ENCODE data around the gene SPNS2.

Gene SPNS2

DNA sequence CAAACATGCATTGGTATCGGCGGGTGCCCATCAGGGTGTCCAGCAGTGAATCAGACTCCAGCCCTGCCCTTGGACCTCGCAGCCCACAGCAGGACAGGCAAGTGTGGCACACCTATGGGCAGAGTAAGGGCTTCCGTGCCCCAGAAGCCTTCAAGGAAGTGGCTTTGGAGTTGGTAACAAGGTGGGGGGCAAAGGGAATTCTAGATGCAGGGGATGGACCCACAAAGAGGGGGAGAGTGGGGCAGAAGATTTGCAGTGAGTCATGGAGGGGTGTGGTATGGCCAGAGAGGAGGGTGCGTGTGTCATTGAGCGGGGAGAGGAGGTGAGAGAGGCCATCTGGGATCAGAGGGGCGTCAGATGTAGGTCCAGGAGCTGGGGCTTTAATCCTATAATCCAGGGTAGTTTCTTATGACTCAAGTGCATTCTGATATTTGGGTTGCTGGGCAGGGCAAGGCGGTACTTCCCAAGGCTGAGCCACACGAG lies 8.5 kb upstream of the SPNS2 start:
- Histone ChIP-seq H3K27me3 (ENCODE audit: insufficient read depth, insufficient read length) (no peaks in the 10 kb centered on the region), H3K9ac (ENCODE audit: insufficient read length, low read depth) (no peak overlapping the region), H3K36me3 (ENCODE audit: insufficient read depth, insufficient read length, low read length) (no peaks in the 10 kb centered on the region), H3K4me1 (ENCODE audit: insufficient read depth, insufficient read length) (peaks cover 3% of the 10 kb centered on the region), H3K9me3 (ENCODE audit: insufficient read depth, low read length) (no peaks in the 10 kb centered on the region), H3K4me3 (ENCODE audit: insufficient read length, low read depth) (no peak overlapping the region)
- DNase-seq (ENCODE audit: low read depth, low spot score): no peak
- TF ChIP-seq SUZ12 (IDR thresholded peaks at IDR 0.05; ENCODE audit: extremely low read depth, insufficient read depth, insufficient read length): no peak
- no peak for TF ChIP-seq ZNF274 (IDR thresholded peaks at IDR 0.05; ENCODE audit: low read depth, low read length)
- no peak for TF ChIP-seq YY1 (IDR thresholded peaks at IDR 0.05; ENCODE audit: insufficient read depth, insufficient read length)

DNA sequence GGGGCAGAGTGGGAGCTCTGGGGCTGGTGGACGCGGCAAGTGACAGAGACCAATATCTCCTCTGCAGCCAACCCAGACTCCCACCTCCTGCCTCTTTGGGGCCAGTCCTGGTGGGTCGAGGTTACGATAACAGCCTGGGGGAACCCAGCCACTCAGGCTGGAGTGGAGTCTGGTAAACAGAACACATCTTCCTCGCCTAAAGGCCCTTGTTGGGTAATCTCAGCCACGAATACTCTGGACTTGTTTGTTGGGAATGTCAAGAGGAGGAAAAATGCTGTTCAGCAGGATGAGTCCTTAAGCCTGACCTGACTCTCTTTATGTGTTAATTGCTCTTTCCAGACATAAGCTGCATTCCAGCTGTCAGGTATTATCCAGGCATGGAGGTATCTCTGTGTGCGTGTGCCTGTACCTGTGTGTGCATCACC lies 8.0 kb upstream of the SPNS2 start:
- no peak for TF ChIP-seq YY1 (IDR thresholded peaks at IDR 0.05; ENCODE audit: insufficient read depth, insufficient read length)
- TF ChIP-seq SUZ12 (IDR thresholded peaks at IDR 0.05; ENCODE audit: extremely low read depth, insufficient read depth, insufficient read length): no peak
- no peak for TF ChIP-seq ZNF274 (IDR thresholded peaks at IDR 0.05; ENCODE audit: low read depth, low read length)
- no peak overlapping the region for H3K4me3 ChIP-seq (ENCODE audit: insufficient read length, low read depth)
- no peak overlapping the region for H3K9ac ChIP-seq (ENCODE audit: insufficient read length, low read depth)

DNA sequence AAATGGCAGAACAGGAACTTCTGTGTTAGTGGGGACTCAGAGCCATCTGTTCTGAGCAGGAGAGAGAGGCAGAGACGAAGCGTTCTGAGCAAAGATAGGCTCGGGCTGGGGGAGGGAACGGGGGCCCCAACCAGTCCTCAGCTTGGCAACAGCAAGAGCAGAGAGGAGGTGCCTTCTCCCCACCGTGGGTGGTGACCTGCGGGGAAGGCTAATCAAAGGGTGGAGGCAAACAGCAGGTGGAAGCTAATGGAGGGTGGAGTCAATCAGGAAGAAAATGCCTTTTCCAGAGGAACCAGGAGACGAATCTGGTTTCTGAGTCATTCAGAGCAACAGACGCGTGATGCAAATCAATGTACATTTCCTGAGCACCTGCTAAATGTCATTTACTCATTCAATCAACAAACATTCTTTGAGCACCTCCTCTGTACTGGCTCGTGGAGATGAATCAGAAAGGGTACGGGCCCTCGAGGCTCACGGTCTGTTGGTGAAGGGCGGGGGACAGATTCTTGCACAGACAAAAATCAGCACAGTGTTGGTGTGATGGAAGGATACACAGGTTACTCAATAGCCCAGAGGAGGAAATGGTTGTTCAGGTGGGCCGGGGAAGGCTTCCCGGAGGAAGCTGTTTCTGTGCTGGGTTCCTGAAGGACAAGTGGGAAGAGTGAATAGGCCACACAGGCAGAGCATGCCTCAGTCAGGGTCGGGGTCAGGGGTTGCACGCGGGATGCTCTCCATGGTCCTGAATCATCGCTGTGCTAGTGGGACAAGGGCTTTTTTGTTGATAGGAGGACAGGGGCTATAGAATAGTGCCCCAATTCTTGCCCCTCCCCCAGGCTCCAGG lies 5.7 kb upstream of the SPNS2 start:
- no peak overlapping the region for H3K4me3 ChIP-seq (ENCODE audit: insufficient read length, low read depth)
- H3K27me3 ChIP-seq (ENCODE audit: insufficient read depth, insufficient read length): peaks cover 17% of the 10 kb centered on the region

More for the DNA sequence above, 8.0 kb upstream of the SPNS2 start:
- no peak for DNase-seq (ENCODE audit: low read depth, low spot score)
- no peaks in the 10 kb centered on the region for H3K36me3 ChIP-seq (ENCODE audit: insufficient read depth, insufficient read length, low read length)
- H3K9me3 ChIP-seq (ENCODE audit: insufficient read depth, low read length): no peaks in the 10 kb centered on the region
- H3K27me3 ChIP-seq (ENCODE audit: insufficient read depth, insufficient read length): no peaks in the 10 kb centered on the region
- H3K4me1 ChIP-seq (ENCODE audit: insufficient read depth, insufficient read length): peaks cover 3% of the 10 kb centered on the region

DNA sequence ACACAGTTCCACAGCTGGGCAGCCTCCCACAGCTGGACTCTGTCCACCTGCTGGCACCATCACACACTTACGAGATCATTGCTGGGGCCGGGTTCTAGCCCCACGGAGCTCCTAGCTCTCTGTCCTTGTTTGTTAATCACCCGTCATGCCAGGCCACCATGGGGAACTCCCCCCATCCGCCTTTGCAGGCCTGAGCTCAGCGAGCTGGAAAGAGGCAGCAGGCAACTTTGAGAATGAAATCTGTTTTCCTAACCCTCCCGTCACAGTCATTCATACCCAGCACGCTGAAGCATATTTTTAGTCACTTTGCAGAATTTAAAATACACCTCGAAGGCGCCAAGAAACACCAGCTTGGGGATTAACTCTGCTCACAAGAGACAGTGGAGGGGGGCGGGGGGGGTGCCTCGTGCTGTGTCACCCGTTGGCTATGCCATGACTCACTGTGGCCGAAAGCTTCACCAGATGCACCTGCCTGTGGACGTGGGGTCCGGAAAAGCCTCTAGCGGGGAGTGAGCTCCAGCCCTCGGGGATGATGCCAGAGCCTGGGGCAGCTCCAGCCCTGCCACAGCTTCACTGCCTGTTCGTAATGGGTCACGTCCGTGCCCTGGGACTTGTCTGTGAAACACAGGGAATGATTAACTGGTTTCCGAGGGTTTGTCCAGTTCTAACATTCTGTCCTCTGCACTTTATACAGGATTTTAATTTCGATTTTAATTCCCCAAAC lies 1.4 kb upstream of the SPNS2 start:
- no peak overlapping the region for H3K4me3 ChIP-seq (ENCODE audit: insufficient read length, low read depth)
- H3K9ac ChIP-seq (ENCODE audit: insufficient read length, low read depth): no peak overlapping the region
- no peak for DNase-seq (ENCODE audit: low read depth, low spot score)
- TF ChIP-seq ZNF274 (IDR thresholded peaks at IDR 0.05; ENCODE audit: low read depth, low read length) (no peak), YY1 (IDR thresholded peaks at IDR 0.05; ENCODE audit: insufficient read depth, insufficient read length) (no peak), SUZ12 (IDR thresholded peaks at IDR 0.05; ENCODE audit: extremely low read depth, insufficient read depth, insufficient read length) (no peak)
- peaks cover 48% of the 10 kb centered on the region for H3K27me3 ChIP-seq (ENCODE audit: insufficient read depth, insufficient read length)
- no peaks in the 10 kb centered on the region for H3K9me3 ChIP-seq (ENCODE audit: insufficient read depth, low read length)
- H3K36me3 ChIP-seq (ENCODE audit: insufficient read depth, insufficient read length, low read length): no peaks in the 10 kb centered on the region
- H3K4me1 ChIP-seq (ENCODE audit: insufficient read depth, insufficient read length): peaks cover 9% of the 10 kb centered on the region

More for the DNA sequence above, 5.7 kb upstream of the SPNS2 start:
- Histone ChIP-seq H3K9me3 (ENCODE audit: insufficient read depth, low read length) (no peaks in the 10 kb centered on the region), H3K9ac (ENCODE audit: insufficient read length, low read depth) (no peak overlapping the region), H3K4me1 (ENCODE audit: insufficient read depth, insufficient read length) (peaks cover under 1% of the 10 kb centered on the region), H3K36me3 (ENCODE audit: insufficient read depth, insufficient read length, low read length) (no peaks in the 10 kb centered on the region)
- DNase-seq (ENCODE audit: low read depth, low spot score): peak; percentile 67
- TF ChIP-seq SUZ12 (IDR thresholded peaks at IDR 0.05; ENCODE audit: extremely low read depth, insufficient read depth, insufficient read length) (no peak), YY1 (IDR thresholded peaks at IDR 0.05; ENCODE audit: insufficient read depth, insufficient read length) (no peak), ZNF274 (IDR thresholded peaks at IDR 0.05; ENCODE audit: low read depth, low read length) (no peak)

DNA sequence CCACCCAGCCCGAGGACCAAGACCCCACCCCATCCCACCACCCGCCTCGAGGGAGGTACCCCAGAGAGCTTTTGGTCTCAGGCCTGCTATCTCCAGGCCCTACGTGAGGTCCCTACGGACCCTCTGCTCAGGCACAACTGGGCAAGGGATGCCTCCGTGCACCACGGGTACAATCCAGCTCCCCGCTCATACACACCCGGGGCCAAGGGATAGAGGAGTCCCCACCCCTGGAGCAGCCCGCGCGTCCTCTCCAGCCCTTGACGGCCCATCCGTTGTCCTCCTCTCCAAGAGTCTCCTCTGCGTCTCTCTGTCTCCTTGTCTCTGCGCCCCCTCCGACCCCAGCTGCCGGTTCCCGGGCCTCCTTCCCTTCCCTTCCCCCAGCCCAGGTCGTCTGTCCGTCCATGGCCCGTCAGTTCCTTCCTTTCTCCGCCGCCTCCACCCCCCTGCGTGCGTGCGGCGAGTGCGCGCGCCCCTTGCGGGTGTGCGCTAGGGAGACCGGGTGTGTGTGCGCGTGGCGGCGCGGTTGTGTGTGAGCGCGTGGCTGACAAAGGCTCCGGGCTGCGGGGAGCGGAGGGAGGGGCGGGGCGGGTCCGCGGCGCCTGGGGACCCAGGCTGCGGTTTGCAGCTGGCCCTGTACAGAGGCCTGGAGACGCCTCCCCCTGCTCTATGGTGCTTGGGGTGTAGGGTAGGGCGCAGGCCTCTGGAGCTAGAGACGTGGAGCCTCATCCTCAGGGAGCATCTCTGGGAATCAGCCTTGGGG lies 930 bp downstream of the SPNS2 start:
- no peak for DNase-seq (ENCODE audit: low read depth, low spot score)
- peak overlapping the region; percentile 32 for H3K4me3 ChIP-seq (ENCODE audit: insufficient read length, low read depth)
- H3K4me1 ChIP-seq (ENCODE audit: insufficient read depth, insufficient read length): peaks cover 19% of the 10 kb centered on the region
- no peaks in the 10 kb centered on the region for H3K9me3 ChIP-seq (ENCODE audit: insufficient read depth, low read length)
- H3K9ac ChIP-seq (ENCODE audit: insufficient read length, low read depth): peak overlapping the region; percentile 64
- TF ChIP-seq ZNF274 (IDR thresholded peaks at IDR 0.05; ENCODE audit: low read depth, low read length) (no peak), YY1 (IDR thresholded peaks at IDR 0.05; ENCODE audit: insufficient read depth, insufficient read length) (no peak), SUZ12 (IDR thresholded peaks at IDR 0.05; ENCODE audit: extremely low read depth, insufficient read depth, insufficient read length) (no peak)
- H3K36me3 ChIP-seq (ENCODE audit: insufficient read depth, insufficient read length, low read length): no peaks in the 10 kb centered on the region
- H3K27me3 ChIP-seq (ENCODE audit: insufficient read depth, insufficient read length): peaks cover 48% of the 10 kb centered on the region

DNA sequence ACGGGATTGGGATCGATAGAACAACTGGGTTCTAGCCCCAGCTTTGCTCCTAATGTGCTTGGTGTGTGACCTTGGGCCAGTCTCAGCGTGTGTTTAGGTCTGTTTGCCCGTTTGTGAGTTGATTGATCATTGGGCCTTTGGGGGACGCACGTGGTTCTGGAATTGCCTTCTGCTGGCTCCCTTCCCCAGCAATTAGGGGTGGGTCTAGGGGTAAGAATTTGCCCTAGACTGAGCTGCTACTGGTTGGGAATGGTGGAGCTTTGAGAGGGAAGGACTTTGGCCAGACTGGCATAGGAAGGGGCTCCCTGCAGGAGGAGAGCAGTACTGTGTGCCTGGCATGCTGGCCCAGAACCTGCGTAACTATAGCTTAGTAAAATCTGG lies 1.5 kb downstream of the SPNS2 start:
- Histone ChIP-seq H3K4me1 (ENCODE audit: insufficient read depth, insufficient read length) (peaks cover 25% of the 10 kb centered on the region), H3K4me3 (ENCODE audit: insufficient read length, low read depth) (peak overlapping the region; percentile 32), H3K9ac (ENCODE audit: insufficient read length, low read depth) (peak overlapping the region; percentile 10), H3K36me3 (ENCODE audit: insufficient read depth, insufficient read length, low read length) (no peaks in the 10 kb centered on the region), H3K27me3 (ENCODE audit: insufficient read depth, insufficient read length) (peaks cover 48% of the 10 kb centered on the region), H3K9me3 (ENCODE audit: insufficient read depth, low read length) (no peaks in the 10 kb centered on the region)
- no peak for DNase-seq (ENCODE audit: low read depth, low spot score)
- no peak for TF ChIP-seq ZNF274 (IDR thresholded peaks at IDR 0.05; ENCODE audit: low read depth, low read length)
- TF ChIP-seq SUZ12 (IDR thresholded peaks at IDR 0.05; ENCODE audit: extremely low read depth, insufficient read depth, insufficient read length): no peak
- TF ChIP-seq YY1 (IDR thresholded peaks at IDR 0.05; ENCODE audit: insufficient read depth, insufficient read length): no peak

Data from NT2/D1 (cell line).